Endothelial cell of umbilical vein (primary cell): ENCODE measurements around the gene DDIT3. TPM values are rescaled to one million over a fixed set of nuclear protein-coding genes. Genes with fewer than 3 reads are reported as not detected.

Experiments used
- BruUV-seq: library from RNA; stranded (reverse); fragments of 400-500 nt; replicated peaks from 2 replicates; lab custom pipeline; 2021; lab: Mats Ljungman, UMichigan
- CTCF ChIA-PET: fragments of 300-600, 350-600 bp; sonication (Branson Sonifier 250); formaldehyde crosslinking; loops from one replicate; lab custom pipeline; 2021; ENCODE audit warnings: antibody characterized with exemption, inconsistent platforms; lab: Charles Lee
- POLR2A ChIA-PET: fragments of 300-600, 350-600 bp; sonication (Branson Sonifier 250); formaldehyde crosslinking; loops from one replicate; lab custom pipeline; 2021; ENCODE audit warnings: antibody characterized with exemption, inconsistent platforms; lab: Charles Lee
- DNase-seq: peaks from one replicate; pipeline ENCODE4 v3.0.0-alpha.2; 2011; ENCODE audit warnings: low read depth, low spot score
- FAIRE-seq: peaks from 2 replicates; lab custom pipeline; 2011; peaks lifted over from hg19 to GRCh38; lab: Jason Lieb, UNC
- H2AFZ ChIP-seq: 2 replicates; pipeline ENCODE4 v1.6.0; 2012; ENCODE audit warnings: low read depth, low read length, control low read depth, inconsistent platforms
- H3K27ac ChIP-seq: 2 replicates; pipeline ENCODE4 v1.5.1; 2011; ENCODE audit warnings: low read depth, mild to moderate bottlenecking, control low read depth, low read length, moderate library complexity; ENCODE audit not compliant: insufficient read depth
- H3K27me3 ChIP-seq, 2 experiments: 2 replicates each; pipeline versions ENCODE4 v1.6.0 to v1.6.1; 2011; ENCODE audit warnings: low read length in 2 of 2, mixed read lengths in 1 of 2; ENCODE audit not compliant: control insufficient read depth in 2 of 2, insufficient read depth in 2 of 2
- H3K36me3 ChIP-seq, 2 experiments: 2 replicates in 1 of 2; 3 replicates in 1 of 2; pipeline ENCODE4 v1.5.1; 2011; ENCODE audit warnings: low read length in 2 of 2, mild to moderate bottlenecking in 1 of 2, moderate library complexity in 1 of 2; ENCODE audit not compliant: control insufficient read depth in 2 of 2, insufficient read depth in 2 of 2; ENCODE audit errors: extremely low read depth in 1 of 2
- H3K4me1 ChIP-seq: 3 replicates; pipeline ENCODE4 v1.5.1; 2011; ENCODE audit warnings: mild to moderate bottlenecking, low read length; ENCODE audit not compliant: control insufficient read depth, insufficient read depth; ENCODE audit errors: extremely low read depth
- H3K4me2 ChIP-seq: 2 replicates; pipeline ENCODE4 v1.6.1; 2011; ENCODE audit warnings: low read length, control low read depth, mixed read lengths; ENCODE audit not compliant: insufficient read depth
- H3K4me3 ChIP-seq, 3 experiments: fragments of 200-600 bp in 1 of 3; sonication (generic), shearing (Covaris generic) in 1 of 3; replicated peaks in 1 of 3; 2 replicates each; pipeline ENCODE4 v1.5.1; 2011 to 2016; ENCODE audit warnings: control low read depth in 3 of 3, low read length in 3 of 3, mild to moderate bottlenecking in 2 of 3, inconsistent platforms in 1 of 3, low read depth in 1 of 3, moderate library complexity in 1 of 3; ENCODE audit not compliant: insufficient read depth in 1 of 3
- H3K79me2 ChIP-seq: 2 replicates; pipeline ENCODE4 v1.6.0; 2012; ENCODE audit warnings: low read length, inconsistent platforms; ENCODE audit not compliant: control insufficient read depth, insufficient read depth
- H3K9ac ChIP-seq: replicated peaks from 2 replicates; pipeline ENCODE3; 2011; ENCODE audit warnings: low read length, control low read depth; ENCODE audit not compliant: insufficient read depth; ENCODE audit errors: extremely low read depth
- H3K9me1 ChIP-seq: replicated peaks from 3 replicates; pipeline ENCODE4 v1.6.0; 2011; ENCODE audit warnings: mild to moderate bottlenecking, low read length; ENCODE audit not compliant: control insufficient read depth, insufficient read depth; ENCODE audit errors: extremely low read depth
- H3K9me3 ChIP-seq: replicated peaks from 2 replicates; pipeline ENCODE4 v1.5.1; 2012; ENCODE audit warnings: low read length, inconsistent platforms; ENCODE audit not compliant: control insufficient read depth, insufficient read depth
- H4K20me1 ChIP-seq: replicated peaks from 2 replicates; pipeline ENCODE3; 2011; ENCODE audit warnings: mild to moderate bottlenecking, low read length; ENCODE audit not compliant: control insufficient read depth, insufficient read depth; ENCODE audit errors: extremely low read depth
- EZH2 ChIP-seq: IDR thresholded peaks from 2 replicates; pipeline ENCODE4 v1.6.1; 2012; ENCODE audit warnings: borderline replicate concordance, low read depth, mild to moderate bottlenecking, moderate library complexity, low read length, inconsistent platforms; ENCODE audit not compliant: severe bottlenecking
- FOS ChIP-seq: IDR thresholded peaks from 2 replicates; pipeline ENCODE4 v1.6.1; 2011; ENCODE audit warnings: mild to moderate bottlenecking, low read length, moderate library complexity, borderline replicate concordance; ENCODE audit not compliant: insufficient read depth
- GATA2 ChIP-seq: IDR thresholded peaks from 2 replicates; pipeline ENCODE4 v1.7.0; 2011; ENCODE audit warnings: low read depth, mild to moderate bottlenecking, moderate library complexity, mixed read lengths, low read length; ENCODE audit not compliant: insufficient read length, insufficient read depth
- JUN ChIP-seq: IDR thresholded peaks from 2 replicates; pipeline ENCODE4 v1.6.1; 2011; ENCODE audit warnings: borderline replicate concordance, low read depth; ENCODE audit not compliant: insufficient read length, insufficient read depth
- MAX ChIP-seq: IDR thresholded peaks from 2 replicates; pipeline ENCODE4 v1.6.1; 2011; ENCODE audit not compliant: insufficient read depth, insufficient read length
- MYC ChIP-seq: IDR thresholded peaks from one replicate; pipeline ENCODE4 v1.6.1; 2011; ENCODE audit warnings: mild to moderate bottlenecking, low read depth, low read length
- POLR2A ChIP-seq: IDR thresholded peaks from 2 replicates; pipeline ENCODE4 v1.6.1; 2012; ENCODE audit warnings: low read depth, mild to moderate bottlenecking, control low read depth, low read length
- POLR2AphosphoS5 ChIP-seq: IDR thresholded peaks from 2 replicates; pipeline ENCODE4 v1.6.1; 2012; ENCODE audit warnings: low read depth, mild to moderate bottlenecking, control low read depth, low read length, moderate library complexity; ENCODE audit not compliant: insufficient read depth
- dilution Hi-C: fragments of 300-500 bp; cut with MboI; formaldehyde crosslinking; loops from one replicate; pipeline ENCODE4 v1.15.0; 2019; ENCODE audit warnings: low sequenced_read_pairs; ENCODE audit not compliant: extremely low pct_ligation_motif_present
- intact Hi-C: fragments of 100-400 bp; cut with micrococcal nuclease; formaldehyde crosslinking; loops from one replicate; pipeline ENCODE4 v1.10.0; 2022
- polyA plus RNA-seq, 4 experiments: library from polyadenylated mRNA; depleted of rRNA in 3 of 4; stranded (reverse) in 3 of 4; unstranded in 1 of 4; fragments of >200 nt; gene quantifications; 2 replicates each; pipeline versions ENCODE4 v1.2.1 to v1.2.3, GENCODE V29; 2011 to 2012; ENCODE audit warnings: missing spikeins in 1 of 4
- total RNA-seq: library from RNA; stranded (reverse); gene quantifications from 2 replicates; pipeline ENCODE4 v1.2.3, GENCODE V29; 2021
- TF ChIP-seq, protein P1 (sequence below), 2 donors: IDR thresholded peaks; 1 replicate in 1 of 2; 2 replicates in 1 of 2; pipeline ENCODE4 v1.5.1; 2011; ENCODE audit warnings: low read length in 2 of 2, mild to moderate bottlenecking in 2 of 2, moderate library complexity in 2 of 2, control low read depth in 1 of 2, inconsistent platforms in 1 of 2, low read depth in 1 of 2; ENCODE audit not compliant: insufficient read depth in 1 of 2; ENCODE audit errors: extremely low read depth in 1 of 2

Gene DDIT3
- total and polyA plus RNA-seq, 2 donors (not counting 3 experiments of a cell fraction or from before 2014, with no cell fraction given), result 13.7 to 22.0 TPM

DNA sequence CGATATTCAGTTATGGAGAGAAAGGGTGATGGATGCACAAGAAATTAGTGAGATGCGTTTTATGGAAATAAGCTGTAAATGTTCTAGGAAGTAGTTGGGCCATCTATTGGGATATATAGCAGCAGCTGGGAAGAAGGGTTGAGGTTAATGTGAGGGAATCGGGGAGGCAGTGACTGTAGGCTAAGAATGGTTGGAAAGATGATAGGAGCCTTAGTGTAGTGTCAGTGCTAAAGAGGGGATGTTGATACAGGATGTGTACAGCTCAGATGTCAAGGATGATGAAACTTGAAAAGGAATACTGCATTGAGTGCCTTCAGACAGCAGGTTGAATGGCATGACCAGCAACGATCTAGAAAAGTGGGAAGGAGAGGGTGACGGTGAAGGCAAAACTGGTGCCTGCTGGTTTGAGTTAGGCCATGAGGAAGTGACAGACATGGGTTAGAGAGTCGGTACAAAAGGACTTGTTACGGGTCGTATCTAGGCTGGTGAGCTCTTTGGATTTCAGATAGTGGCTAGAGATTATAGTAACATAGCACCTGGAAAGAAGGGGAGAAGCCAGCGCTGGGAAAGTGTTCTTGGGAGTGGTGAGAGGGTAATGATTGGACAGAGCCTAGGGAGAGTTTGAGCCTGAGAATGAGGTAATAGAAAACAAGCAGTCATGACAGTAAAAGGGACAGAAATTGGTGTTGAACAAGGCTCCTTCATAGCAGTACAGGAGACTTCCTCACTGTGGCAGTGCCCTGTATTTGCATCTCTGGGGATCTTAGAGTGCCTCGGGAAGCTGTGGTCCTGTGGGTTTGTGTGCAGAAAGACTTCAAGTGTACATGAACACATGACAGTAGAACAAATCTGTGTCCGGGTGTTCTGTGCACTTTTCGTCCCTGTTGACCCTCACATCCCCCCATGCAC lies 22.8 kb downstream of the DDIT3 start:
- H3K79me2 ChIP-seq, result no peaks in the 10 kb centered on the region
- H2AFZ ChIP-seq, result no peak overlapping the region
- FAIRE-seq, result no peak
- no peak for DNase-seq
- H4K20me1 ChIP-seq, result no peaks in the 10 kb centered on the region
- TF ChIP-seq MAX, result no peak
- TF ChIP-seq GATA2, result no peak
- TF ChIP-seq POLR2A, result peak; percentile 35
- POLR2A ChIA-PET, result no interaction called here
- H3K9ac ChIP-seq, result no peak overlapping the region
- no TSS peak for BruUV-seq
- H3K4me1 ChIP-seq, result no peaks in the 10 kb centered on the region
- no peaks in the 10 kb centered on the region for H3K9me1 ChIP-seq
- H3K4me3 ChIP-seq, result no peak overlapping the region
- CTCF ChIA-PET, result interaction anchor here (1.0 kb wide), 2 partner anchors 9 to 38 kb away, joined by 3 read pairs; partner anchors contain the start of gene GLI1
- peaks cover 29 to 32% of the 10 kb centered on the region in 2 experiments for H3K36me3 ChIP-seq
- intact Hi-C loops, result no loop called here
- dilution Hi-C loops, result no loop called here
- no peaks in the 10 kb centered on the region for H3K9me3 ChIP-seq
- no peak overlapping the region for H3K27ac ChIP-seq
- H3K4me2 ChIP-seq, result no peak overlapping the region
- H3K27me3 ChIP-seq, result no peaks in the 10 kb centered on the region

DNA sequence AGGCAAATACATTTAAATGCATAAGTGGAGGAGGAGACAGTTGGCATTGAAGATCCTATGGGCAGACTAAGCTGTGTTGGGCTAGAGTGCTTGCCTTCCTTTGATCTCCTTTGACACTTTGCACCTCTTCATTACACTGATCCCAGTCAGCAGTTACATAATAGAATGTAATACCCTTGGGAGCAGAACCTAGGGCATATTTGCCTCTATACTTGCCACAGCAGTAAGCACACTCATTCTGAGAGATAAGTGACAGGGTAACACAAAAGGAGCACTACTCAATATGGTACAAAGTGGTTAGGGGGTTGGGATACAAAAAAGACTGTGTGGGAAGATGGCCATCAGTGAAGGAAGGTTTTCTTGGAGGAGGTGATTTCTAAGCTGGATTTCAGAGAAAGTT lies 23.5 kb downstream of the DDIT3 start:
- ChIA-PET POLR2A (no interaction called here), CTCF (interaction anchor here (1.0 kb wide), 2 partner anchors 8 to 38 kb away, joined by 3 read pairs; partner anchors contain the start of gene GLI1)
- BruUV-seq, result no TSS peak
- no peak overlapping the region for H3K4me3 ChIP-seq
- no peak overlapping the region for H2AFZ ChIP-seq
- H4K20me1 ChIP-seq, result no peaks in the 10 kb centered on the region
- H3K9me3 ChIP-seq, result no peaks in the 10 kb centered on the region
- H3K79me2 ChIP-seq, result no peaks in the 10 kb centered on the region
- H3K9me1 ChIP-seq, result no peaks in the 10 kb centered on the region
- no peaks in the 10 kb centered on the region for H3K27me3 ChIP-seq
- dilution Hi-C loops (no loop called here), intact Hi-C loops (no loop called here)
- no peaks in the 10 kb centered on the region for H3K4me1 ChIP-seq
- no peak overlapping the region for H3K9ac ChIP-seq
- no peak overlapping the region for H3K27ac ChIP-seq
- FAIRE-seq, result no peak
- peaks cover 26 to 28% of the 10 kb centered on the region in 2 experiments for H3K36me3 ChIP-seq
- DNase-seq, result no peak
- no peak overlapping the region for H3K4me2 ChIP-seq
- TF ChIP-seq JUN, result no peak
- TF ChIP-seq POLR2A, result no peak
- no peak for TF ChIP-seq POLR2AphosphoS5
- no peak for TF ChIP-seq GATA2
- TF ChIP-seq FOS, result no peak
- no peak for TF ChIP-seq MYC
- TF ChIP-seq, protein P1, sequence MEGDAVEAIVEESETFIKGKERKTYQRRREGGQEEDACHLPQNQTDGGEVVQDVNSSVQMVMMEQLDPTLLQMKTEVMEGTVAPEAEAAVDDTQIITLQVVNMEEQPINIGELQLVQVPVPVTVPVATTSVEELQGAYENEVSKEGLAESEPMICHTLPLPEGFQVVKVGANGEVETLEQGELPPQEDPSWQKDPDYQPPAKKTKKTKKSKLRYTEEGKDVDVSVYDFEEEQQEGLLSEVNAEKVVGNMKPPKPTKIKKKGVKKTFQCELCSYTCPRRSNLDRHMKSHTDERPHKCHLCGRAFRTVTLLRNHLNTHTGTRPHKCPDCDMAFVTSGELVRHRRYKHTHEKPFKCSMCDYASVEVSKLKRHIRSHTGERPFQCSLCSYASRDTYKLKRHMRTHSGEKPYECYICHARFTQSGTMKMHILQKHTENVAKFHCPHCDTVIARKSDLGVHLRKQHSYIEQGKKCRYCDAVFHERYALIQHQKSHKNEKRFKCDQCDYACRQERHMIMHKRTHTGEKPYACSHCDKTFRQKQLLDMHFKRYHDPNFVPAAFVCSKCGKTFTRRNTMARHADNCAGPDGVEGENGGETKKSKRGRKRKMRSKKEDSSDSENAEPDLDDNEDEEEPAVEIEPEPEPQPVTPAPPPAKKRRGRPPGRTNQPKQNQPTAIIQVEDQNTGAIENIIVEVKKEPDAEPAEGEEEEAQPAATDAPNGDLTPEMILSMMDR (IDR thresholded peaks at IDR 0.05; ENCODE audit: extremely low read depth in 1 of 2, insufficient read depth in 1 of 2, low read depth in 1 of 2, low read length in 2 of 2), result no peak
- no peak for TF ChIP-seq EZH2
- no peak for TF ChIP-seq MAX
